Kidney tubule cell (primary cell): ENCODE measurements around the gene GNAS.
"Not testable (repeated sequence)": the region's sequence is repeated elsewhere in the genome, so short reads cannot be mapped to it uniquely, and the experiment has no call there.

Experiments used
- DNase-seq: peaks from one replicate; pipeline ENCODE4 v3.0.0-alpha.2; 2018; ENCODE audit warnings: low spot score

The GNAS gene

DNA sequence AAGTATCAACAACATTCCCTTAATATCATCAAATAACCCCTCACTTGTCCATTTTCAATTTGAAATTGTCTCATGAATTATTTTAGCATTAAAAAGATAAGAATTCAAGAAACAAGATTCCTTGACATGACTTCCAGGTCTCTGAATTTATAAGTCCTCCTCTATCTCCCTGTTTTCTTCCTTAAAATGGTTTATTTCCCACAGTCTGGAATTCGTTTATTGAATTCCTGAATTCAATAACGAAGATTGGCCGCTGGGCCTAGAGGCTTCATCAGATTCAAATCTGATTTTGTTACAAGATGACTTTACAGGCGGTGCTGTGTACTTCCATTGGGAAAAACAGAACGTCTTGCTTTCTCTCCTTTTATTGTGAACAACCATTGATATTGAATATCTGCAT, 79.7 kb downstream of the GNAS start:
- no peak for DNase-seq

DNA sequence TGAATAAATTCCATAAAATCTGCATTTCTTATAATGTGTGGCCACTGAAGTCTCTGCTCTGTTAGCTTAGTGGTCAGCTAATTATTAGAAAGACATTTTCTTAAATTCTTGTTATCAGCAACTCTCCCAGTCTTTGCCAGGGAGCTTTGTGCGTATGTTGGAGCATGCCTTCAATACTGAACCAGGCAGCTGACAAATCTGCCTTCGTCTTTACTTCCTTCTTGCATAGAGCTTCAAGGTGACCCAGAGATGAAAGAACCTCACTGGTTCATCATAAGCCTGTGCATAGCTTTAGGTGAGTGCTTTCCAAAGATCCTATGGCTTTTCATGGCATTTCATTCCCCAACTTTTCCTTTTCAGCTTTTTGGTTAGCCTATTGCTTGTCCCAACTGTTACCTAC, 85.6 kb downstream of the GNAS start:
- DNase-seq = no peak

DNA sequence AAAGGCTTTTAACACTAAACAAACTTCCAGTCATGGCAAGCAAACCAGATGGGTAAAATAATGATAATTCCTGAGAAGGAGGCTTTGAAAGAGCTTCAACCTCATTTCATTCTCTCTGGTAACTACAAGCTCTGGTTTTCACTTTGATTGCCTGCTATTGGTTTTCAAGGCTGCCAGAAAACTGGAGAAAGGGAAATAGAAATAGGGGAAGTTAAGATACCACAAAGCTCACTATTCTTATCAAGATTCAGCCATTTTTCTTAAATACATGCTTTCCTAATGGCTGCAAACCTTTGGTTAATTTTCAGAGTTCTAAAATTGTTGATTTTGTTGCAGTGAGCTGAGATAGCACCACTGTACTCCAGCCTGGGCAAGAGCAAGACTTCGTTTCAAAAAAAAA, 86.0 kb downstream of the GNAS start:
- DNase-seq = no peak

DNA sequence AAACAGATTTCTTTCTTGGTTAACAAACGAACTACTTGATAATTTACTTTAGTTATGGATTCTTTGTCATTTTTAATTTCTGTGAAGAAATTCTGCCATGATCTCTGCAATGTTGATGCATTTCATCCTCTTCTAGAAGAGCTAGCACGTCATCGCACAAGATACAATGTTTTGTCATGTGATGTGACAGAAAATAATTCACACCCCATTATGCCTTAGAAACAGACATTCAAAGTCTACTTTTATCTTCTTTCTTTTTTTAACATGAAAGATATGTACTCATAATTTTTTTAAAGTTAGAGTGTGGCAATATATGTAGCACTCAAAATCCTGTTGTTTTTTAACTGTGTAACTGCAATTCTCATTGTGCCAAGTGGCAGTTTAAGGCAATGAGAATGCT, 89.0 kb downstream of the GNAS start:
- DNase-seq = no peak

DNA sequence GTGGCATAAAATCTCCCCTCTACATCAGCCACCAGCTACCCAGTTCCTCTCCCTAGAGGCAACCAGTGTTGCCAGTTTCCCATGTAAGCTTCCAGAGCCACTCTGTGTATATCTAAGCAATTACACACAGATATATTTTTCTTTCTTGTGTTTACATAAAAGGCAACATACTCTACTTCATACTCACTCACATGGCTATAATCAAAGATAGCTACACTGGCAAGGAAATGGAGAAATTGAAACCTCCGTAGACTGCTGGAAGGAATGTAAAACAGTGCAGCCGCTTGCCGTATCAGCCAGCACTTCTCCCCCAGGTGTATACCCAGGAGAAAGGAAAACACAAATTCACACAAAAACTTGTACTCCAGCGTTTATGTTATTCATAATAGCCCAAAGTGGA, 90.0 kb downstream of the GNAS start:
- no peak for DNase-seq

DNA sequence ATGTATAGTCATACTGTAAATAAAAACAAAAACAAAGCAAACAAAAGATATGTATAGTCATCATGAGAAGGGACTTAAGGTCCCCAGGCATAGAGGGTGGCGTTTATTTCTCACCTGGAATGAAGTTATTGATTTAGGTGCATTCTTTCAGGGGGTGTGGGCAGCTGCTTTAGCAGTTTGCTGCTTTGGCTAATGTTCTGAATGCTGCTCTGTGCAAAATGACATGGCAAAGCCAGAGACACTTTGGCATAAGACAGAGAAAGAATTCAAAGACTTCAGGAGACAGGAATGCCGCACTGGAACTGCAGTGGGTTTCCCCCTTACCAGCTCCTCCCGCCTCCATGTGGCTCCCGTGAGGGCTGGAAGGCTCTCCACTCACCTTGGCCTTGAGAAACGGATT, 92.1 kb downstream of the GNAS start:
- DNase-seq = peak; percentile 12

DNA sequence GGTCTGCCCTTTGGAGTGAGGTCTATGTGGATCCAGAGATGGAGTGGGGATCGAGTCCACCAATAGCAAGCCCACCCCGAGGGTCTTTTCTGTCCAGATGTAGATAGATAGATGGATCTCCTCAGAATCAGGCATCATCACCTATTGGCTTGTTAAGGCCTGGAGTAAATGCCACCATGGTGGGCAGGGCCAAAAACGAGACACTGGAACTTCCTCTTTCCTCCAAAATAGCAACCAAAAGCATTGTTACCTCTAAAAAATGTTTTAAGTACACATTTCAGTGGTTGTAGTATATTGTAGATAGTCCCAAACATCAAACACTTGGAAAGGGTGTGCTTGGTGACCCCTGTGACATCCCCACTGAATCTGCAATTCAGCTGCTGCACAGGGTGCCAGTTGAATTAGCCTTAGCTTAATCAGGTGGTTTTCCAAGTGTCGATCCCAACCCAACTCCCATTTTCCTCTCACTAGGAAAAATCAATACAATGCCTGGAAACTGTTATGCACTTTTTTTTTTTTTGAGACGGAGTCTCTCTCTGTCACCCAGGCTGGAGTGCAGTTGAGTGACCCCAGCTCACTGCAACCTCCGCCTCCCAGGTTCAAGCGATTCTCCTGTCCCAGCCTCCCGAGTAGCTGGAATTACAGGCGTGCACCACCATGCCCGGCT, 93.6 kb downstream of the GNAS start:
- DNase-seq = no peak

DNA sequence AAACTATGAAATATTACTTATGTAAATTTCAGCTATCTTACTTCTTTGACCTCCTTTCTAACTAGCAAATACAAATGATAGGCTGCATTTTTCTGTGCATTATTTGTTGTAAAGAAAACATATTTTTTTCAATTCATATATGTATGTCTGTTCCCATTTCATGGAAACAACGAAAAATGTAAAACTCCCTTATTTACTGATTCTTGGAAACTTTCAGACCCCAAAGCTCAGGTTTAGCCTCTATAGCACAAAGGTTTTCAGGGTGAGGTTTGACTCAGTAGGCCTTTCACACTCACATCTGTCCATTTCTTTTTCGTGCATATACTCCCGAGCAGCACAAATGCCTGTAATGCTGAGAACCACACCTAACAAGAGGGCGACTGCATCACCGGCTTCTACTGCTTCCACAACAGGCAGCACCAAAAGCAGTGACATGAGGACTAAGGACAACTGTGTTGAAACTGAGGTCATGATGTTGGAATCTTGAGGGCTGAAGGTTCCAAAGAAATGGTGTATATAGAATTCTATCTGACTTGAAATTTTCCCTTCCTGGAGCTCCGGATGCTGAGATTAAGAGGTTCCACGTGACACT, 95.4 kb downstream of the GNAS start:
- not testable (repeated sequence) for DNase-seq

DNA sequence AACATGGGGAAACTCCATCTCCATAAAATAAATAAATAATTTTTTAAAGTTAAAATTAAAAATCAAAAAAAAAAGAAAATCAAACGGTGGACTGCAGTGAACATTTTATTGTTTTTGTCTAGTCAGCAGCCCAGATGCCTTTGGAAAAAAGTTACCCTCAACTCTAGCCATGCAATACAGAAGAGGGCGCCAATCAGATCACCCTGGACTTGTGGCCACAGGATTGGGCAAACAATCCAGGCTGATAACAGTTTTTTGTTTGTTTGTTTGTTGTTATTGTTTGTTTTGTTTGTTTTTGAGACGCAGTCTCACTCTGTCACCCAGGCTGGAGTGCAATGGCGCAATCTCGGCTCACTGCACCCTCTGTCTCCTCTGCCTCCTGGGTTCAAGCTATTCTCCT, 98.1 kb downstream of the GNAS start:
- DNase-seq = no peak

DNA sequence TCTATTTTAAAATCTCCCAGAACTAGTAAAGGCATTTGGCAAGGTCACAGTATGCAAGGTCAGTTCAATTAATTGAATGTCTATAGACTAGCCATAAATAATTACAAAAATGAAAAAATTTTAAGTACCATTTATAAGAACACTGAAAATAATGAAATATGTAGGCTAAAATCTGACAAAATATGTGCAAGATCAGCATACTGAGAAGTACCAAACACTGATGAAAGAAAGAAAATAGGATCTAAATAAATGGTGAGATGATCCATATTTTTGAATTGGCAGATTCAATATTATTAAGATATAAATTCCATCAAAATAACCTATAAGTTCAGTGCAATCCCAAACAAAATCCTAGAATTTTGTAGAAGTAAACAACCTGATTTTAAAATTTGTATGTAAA, 100.5 kb downstream of the GNAS start:
- DNase-seq = no peak

DNA sequence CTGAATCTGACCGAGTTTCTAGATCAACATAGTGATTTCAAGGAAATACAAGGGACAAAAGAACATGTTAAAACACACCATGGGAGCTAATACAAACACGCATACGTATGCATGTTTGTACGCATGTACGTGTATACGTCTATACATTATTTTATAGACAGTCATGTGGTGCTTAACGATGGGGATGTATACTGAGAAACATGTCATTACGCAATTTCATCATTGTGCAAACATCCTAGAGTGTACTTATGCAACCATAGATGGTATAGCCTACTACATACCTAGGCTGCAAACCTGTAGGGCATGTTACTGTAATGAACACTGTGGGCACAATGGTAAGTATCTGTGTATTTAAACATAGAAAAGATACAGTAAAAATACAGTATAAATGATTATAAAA, 103.6 kb downstream of the GNAS start:
- DNase-seq = no peak

DNA sequence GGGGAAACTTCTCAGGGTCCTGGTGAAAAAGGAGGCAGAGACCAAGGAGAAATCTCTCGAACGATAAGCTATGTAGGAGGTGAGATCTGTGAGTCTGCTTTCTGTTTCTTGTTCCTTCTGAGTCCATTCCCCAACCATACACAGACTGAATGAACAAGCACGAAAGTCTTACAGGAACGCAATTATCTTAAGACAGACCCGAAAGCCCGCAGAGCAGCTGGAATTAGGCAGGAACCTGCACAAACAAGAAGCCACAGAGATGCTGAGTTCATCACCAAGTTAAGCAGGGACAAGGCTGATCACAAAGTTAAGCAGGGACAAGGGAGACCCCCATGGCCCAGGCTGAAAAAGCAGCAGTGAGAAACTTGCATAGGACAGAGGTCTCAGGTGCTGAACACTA, 107.1 kb downstream of the GNAS start:
- DNase-seq = no peak
